Calu3 (cell line): ENCODE results near the gene FBXL17. TPM values are rescaled to one million over a fixed set of nuclear protein-coding genes. Genes with fewer than 3 reads are reported as not detected.

Experiments
- BruUV-seq: library from RNA; stranded (reverse); fragments of 400-500 nt; replicated peaks from 2 replicates; lab custom pipeline; 2021; lab: Mats Ljungman, UMichigan
- CTCF ChIA-PET: fragments of 300-600 bp; sonication (Branson Sonifier 250); formaldehyde crosslinking; loops from one replicate; lab custom pipeline; 2022; ENCODE audit warnings: antibody characterized with exemption; lab: Charles Lee
- DNase-seq: peaks from one replicate; pipeline ENCODE4 v3.0.0; 2022
- H3K27ac Mint-ChIP-seq: one replicate; pipeline ENCODE4 v1.8.0; 2022; ENCODE audit warnings: mixed read lengths; ENCODE audit not compliant: unreplicated experiment
- H3K27me3 Mint-ChIP-seq: one replicate; pipeline ENCODE4 v1.8.0; 2022; ENCODE audit warnings: mixed read lengths; ENCODE audit not compliant: unreplicated experiment
- H3K36me3 Mint-ChIP-seq: one replicate; pipeline ENCODE4 v1.8.0; 2022; ENCODE audit warnings: mild to moderate bottlenecking, moderate library complexity, mixed read lengths; ENCODE audit not compliant: insufficient read depth, unreplicated experiment
- H3K4me1 Mint-ChIP-seq: one replicate; pipeline ENCODE4 v1.8.0; 2022; ENCODE audit warnings: mild to moderate bottlenecking, low read depth, mixed read lengths; ENCODE audit not compliant: unreplicated experiment
- H3K4me3 Mint-ChIP-seq: one replicate; pipeline ENCODE4 v1.8.0; 2022; ENCODE audit warnings: mild to moderate bottlenecking, low read depth, moderate library complexity, mixed read lengths; ENCODE audit not compliant: unreplicated experiment
- H3K9me3 Mint-ChIP-seq: one replicate; pipeline ENCODE4 v1.8.0; 2022; ENCODE audit warnings: low read depth, mixed read lengths; ENCODE audit not compliant: unreplicated experiment
- intact Hi-C: fragments of 100-400 bp; cut with micrococcal nuclease; formaldehyde crosslinking; loops from one replicate; pipeline ENCODE4 v1.10.0; 2022; ENCODE audit not compliant: unreplicated experiment
- total RNA-seq: library from RNA; stranded (reverse); gene quantifications from 2 replicates; pipeline ENCODE4 v1.2.3, GENCODE V29; 2022
- TF ChIP-seq, protein P1 (sequence below): fragments of 200-600 bp; IDR thresholded peaks from one replicate; pipeline ENCODE4 v1.8.0; 2022; ENCODE audit warnings: antibody characterized with exemption; ENCODE audit not compliant: unreplicated experiment

Gene FBXL17
- total RNA-seq, 1 experiment from 2014 or later, result 19.6 TPM

DNA sequence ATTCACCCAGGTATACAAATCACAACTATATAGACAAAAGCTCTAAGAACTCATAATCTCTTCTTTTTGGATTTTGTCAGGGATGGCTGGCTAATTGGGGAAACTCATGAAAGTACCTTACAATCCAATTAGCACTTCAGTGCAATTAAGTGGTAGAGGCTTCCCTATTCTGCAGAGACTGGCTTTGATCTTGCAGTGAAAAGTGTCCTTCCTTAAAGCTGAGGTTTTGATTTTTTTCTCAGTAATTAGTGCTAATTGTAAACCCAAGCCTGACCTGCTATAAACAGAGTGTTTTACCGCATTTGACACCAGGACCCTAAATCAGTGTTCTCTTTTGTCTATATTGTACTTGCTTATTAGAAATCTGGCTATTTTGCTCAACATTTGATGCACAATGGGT, 417.2 kb downstream of the FBXL17 start:
- TF ChIP-seq, protein P1, sequence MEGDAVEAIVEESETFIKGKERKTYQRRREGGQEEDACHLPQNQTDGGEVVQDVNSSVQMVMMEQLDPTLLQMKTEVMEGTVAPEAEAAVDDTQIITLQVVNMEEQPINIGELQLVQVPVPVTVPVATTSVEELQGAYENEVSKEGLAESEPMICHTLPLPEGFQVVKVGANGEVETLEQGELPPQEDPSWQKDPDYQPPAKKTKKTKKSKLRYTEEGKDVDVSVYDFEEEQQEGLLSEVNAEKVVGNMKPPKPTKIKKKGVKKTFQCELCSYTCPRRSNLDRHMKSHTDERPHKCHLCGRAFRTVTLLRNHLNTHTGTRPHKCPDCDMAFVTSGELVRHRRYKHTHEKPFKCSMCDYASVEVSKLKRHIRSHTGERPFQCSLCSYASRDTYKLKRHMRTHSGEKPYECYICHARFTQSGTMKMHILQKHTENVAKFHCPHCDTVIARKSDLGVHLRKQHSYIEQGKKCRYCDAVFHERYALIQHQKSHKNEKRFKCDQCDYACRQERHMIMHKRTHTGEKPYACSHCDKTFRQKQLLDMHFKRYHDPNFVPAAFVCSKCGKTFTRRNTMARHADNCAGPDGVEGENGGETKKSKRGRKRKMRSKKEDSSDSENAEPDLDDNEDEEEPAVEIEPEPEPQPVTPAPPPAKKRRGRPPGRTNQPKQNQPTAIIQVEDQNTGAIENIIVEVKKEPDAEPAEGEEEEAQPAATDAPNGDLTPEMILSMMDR, result no peak
- intact Hi-C loops, result no loop called here
- H3K27ac Mint-ChIP-seq, result no peak overlapping the region
- no TSS peak for BruUV-seq
- no peaks in the 10 kb centered on the region for H3K36me3 Mint-ChIP-seq
- CTCF ChIA-PET, result no interaction called here
- H3K4me3 Mint-ChIP-seq, result no peak overlapping the region
- DNase-seq, result no peak
- H3K9me3 Mint-ChIP-seq, result no peaks in the 10 kb centered on the region
- no peaks in the 10 kb centered on the region for H3K27me3 Mint-ChIP-seq
- H3K4me1 Mint-ChIP-seq, result no peaks in the 10 kb centered on the region

DNA sequence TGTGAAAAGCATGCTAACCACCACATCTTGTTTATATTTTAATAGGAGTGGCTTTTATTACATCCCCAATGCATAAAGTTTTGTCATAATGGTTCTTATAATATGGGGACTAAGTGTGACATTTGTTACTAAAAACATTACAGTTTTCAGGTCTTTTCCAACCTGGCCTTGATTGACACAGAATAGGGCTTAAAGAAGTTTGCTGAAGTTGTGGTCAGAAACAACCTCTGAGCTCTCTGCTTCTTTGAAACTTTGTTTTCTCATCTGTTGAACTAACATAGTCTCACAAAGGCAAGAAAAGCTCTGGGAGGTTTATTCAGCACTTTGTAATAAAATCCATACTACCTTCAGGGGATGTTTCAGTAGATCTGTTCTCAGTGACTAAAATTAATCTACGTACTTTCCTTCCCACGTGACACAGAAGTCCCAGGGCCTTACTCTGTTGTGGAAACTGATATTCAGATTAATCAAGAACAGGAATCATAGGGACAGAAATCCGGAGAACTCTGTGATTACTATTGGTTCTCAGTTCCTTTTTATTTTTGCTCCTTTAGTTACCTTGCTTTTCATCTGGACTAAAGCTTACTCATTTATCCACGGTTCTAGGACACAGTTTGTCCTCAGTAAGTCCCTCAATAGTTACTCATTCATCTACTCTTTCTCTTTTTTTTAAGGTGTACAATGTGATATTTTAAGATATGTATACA, 422.2 kb downstream of the FBXL17 start:
- no TSS peak for BruUV-seq
- Mint-ChIP-seq H3K9me3 (no peaks in the 10 kb centered on the region), H3K36me3 (no peaks in the 10 kb centered on the region), H3K27ac (no peak overlapping the region), H3K4me3 (no peak overlapping the region), H3K27me3 (no peaks in the 10 kb centered on the region), H3K4me1 (no peaks in the 10 kb centered on the region)
- intact Hi-C loops, result no loop called here
- TF ChIP-seq, protein P1, result no peak
- CTCF ChIA-PET, result no interaction called here
- DNase-seq, result no peak

GRCh38 chr5:107958861-107959260, 423.0 kb downstream of the FBXL17 start:
- H3K27ac Mint-ChIP-seq, result no peak overlapping the region
- H3K4me3 Mint-ChIP-seq, result no peak overlapping the region
- H3K27me3 Mint-ChIP-seq, result no peaks in the 10 kb centered on the region
- CTCF ChIA-PET, result no interaction called here
- H3K4me1 Mint-ChIP-seq, result no peaks in the 10 kb centered on the region
- no peaks in the 10 kb centered on the region for H3K36me3 Mint-ChIP-seq
- TF ChIP-seq, protein P1, result no peak
- no peak for DNase-seq
- intact Hi-C loops, result no loop called here
- BruUV-seq, result no TSS peak
- H3K9me3 Mint-ChIP-seq, result no peaks in the 10 kb centered on the region

GRCh38 chr5:107958432-107958831, 423.5 kb downstream of the FBXL17 start:
- H3K9me3 Mint-ChIP-seq, result no peaks in the 10 kb centered on the region
- intact Hi-C loops, result no loop called here
- H3K27ac Mint-ChIP-seq, result no peak overlapping the region
- no TSS peak for BruUV-seq
- no peak for DNase-seq
- TF ChIP-seq, protein P1, result no peak
- CTCF ChIA-PET, result interaction anchor here (0.6 kb wide), 1 partner anchor 20 kb away, joined by 5 read pairs; no protein-coding TSS in a partner anchor
- no peaks in the 10 kb centered on the region for H3K36me3 Mint-ChIP-seq
- no peaks in the 10 kb centered on the region for H3K4me1 Mint-ChIP-seq
- no peaks in the 10 kb centered on the region for H3K27me3 Mint-ChIP-seq
- no peak overlapping the region for H3K4me3 Mint-ChIP-seq
